ENCODE data around the gene ARID3A.

GRCh38 chr19:996051-996838 lies 70.4 kb downstream of the ARID3A start:
- no peak for TF ChIP-seq POLR2A (IDR thresholded peaks at IDR 0.05)
- TF ChIP-seq, protein P1, sequence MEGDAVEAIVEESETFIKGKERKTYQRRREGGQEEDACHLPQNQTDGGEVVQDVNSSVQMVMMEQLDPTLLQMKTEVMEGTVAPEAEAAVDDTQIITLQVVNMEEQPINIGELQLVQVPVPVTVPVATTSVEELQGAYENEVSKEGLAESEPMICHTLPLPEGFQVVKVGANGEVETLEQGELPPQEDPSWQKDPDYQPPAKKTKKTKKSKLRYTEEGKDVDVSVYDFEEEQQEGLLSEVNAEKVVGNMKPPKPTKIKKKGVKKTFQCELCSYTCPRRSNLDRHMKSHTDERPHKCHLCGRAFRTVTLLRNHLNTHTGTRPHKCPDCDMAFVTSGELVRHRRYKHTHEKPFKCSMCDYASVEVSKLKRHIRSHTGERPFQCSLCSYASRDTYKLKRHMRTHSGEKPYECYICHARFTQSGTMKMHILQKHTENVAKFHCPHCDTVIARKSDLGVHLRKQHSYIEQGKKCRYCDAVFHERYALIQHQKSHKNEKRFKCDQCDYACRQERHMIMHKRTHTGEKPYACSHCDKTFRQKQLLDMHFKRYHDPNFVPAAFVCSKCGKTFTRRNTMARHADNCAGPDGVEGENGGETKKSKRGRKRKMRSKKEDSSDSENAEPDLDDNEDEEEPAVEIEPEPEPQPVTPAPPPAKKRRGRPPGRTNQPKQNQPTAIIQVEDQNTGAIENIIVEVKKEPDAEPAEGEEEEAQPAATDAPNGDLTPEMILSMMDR (IDR thresholded peaks at IDR 0.05): no peak

Data from Peyer's patch (tissue), 4 donors.